Astrocyte (in vitro differentiated cells and primary cell): ENCODE data around the gene PRDM11. TPM values are rescaled to one million over a fixed set of nuclear protein-coding genes. Genes with fewer than 3 reads are reported as not detected.

Source experiments
- DNase-seq: peaks from one replicate; pipeline ENCODE4 v3.0.0-alpha.2; 2010; ENCODE audit warnings: low read depth
- FAIRE-seq: peaks from 2 replicates; lab custom pipeline; 2011; peaks lifted over from hg19 to GRCh38; lab: Jason Lieb, UNC
- H2AFZ ChIP-seq: 2 replicates; pipeline ENCODE4 v1.6.0; 2012; ENCODE audit warnings: low read depth, low read length, inconsistent platforms
- H3K27ac ChIP-seq: 2 replicates; pipeline ENCODE4 v1.5.1; 2011; ENCODE audit warnings: low read depth, low read length, inconsistent platforms
- H3K27me3 ChIP-seq: 2 replicates; pipeline ENCODE4 v1.6.0; 2011; ENCODE audit warnings: low read length, inconsistent platforms; ENCODE audit not compliant: insufficient read depth
- H3K36me3 ChIP-seq: 2 replicates; pipeline ENCODE4 v1.5.1; 2011; ENCODE audit warnings: low read length, inconsistent platforms; ENCODE audit not compliant: insufficient read depth
- H3K4me1 ChIP-seq: 2 replicates; pipeline ENCODE4 v1.5.1; 2011; ENCODE audit warnings: low read length, inconsistent platforms; ENCODE audit not compliant: insufficient read depth
- H3K4me2 ChIP-seq: 2 replicates; pipeline ENCODE4 v1.6.0; 2012; ENCODE audit warnings: low read length, inconsistent platforms
- H3K4me3 ChIP-seq: 2 replicates; pipeline ENCODE4 v1.5.1; 2011; ENCODE audit warnings: low read depth, mild to moderate bottlenecking, low read length, inconsistent platforms; ENCODE audit not compliant: insufficient read depth
- H3K79me2 ChIP-seq: 2 replicates; pipeline ENCODE4 v1.6.0; 2012; ENCODE audit warnings: mild to moderate bottlenecking, low read length, inconsistent platforms; ENCODE audit not compliant: insufficient read depth
- H3K9ac ChIP-seq: 2 replicates; pipeline ENCODE4 v1.6.0; 2012; ENCODE audit warnings: mild to moderate bottlenecking, low read length, inconsistent platforms
- H3K9me3 ChIP-seq: 2 replicates; pipeline ENCODE4 v1.5.1; 2012; ENCODE audit warnings: low read depth, mild to moderate bottlenecking, low read length, inconsistent platforms; ENCODE audit not compliant: insufficient read depth
- H4K20me1 ChIP-seq: 2 replicates; pipeline ENCODE4 v1.6.0; 2012; ENCODE audit warnings: low read length, inconsistent platforms; ENCODE audit not compliant: insufficient read depth
- H3K27ac Mint-ChIP-seq: one replicate; pipeline ENCODE4 v1.8.0; 2021; ENCODE audit warnings: mild to moderate bottlenecking, mixed read lengths; ENCODE audit not compliant: unreplicated experiment
- H3K27me3 Mint-ChIP-seq: one replicate; pipeline ENCODE4 v1.8.0; 2021; ENCODE audit warnings: low read depth, mixed read lengths; ENCODE audit not compliant: unreplicated experiment
- H3K36me3 Mint-ChIP-seq: one replicate; pipeline ENCODE4 v1.8.0; 2021; ENCODE audit warnings: low read depth, mixed read lengths; ENCODE audit not compliant: unreplicated experiment
- H3K4me1 Mint-ChIP-seq: one replicate; pipeline ENCODE4 v1.8.0; 2021; ENCODE audit warnings: low read depth, mixed read lengths; ENCODE audit not compliant: unreplicated experiment
- H3K4me3 Mint-ChIP-seq: one replicate; pipeline ENCODE4 v1.8.0; 2021; ENCODE audit warnings: mild to moderate bottlenecking, moderate library complexity, mixed read lengths; ENCODE audit not compliant: unreplicated experiment
- H3K9me3 Mint-ChIP-seq: one replicate; pipeline ENCODE4 v1.8.0; 2021; ENCODE audit warnings: mild to moderate bottlenecking, mixed read lengths; ENCODE audit not compliant: unreplicated experiment
- CTCF ChIP-seq: IDR thresholded peaks from 2 replicates; pipeline ENCODE4 v1.5.1; 2011; ENCODE audit warnings: low read depth, mild to moderate bottlenecking, inconsistent platforms, low read length, moderate library complexity; ENCODE audit not compliant: insufficient read depth
- EZH2 ChIP-seq: IDR thresholded peaks from 2 replicates; pipeline ENCODE4 v1.6.1; 2012; ENCODE audit warnings: mild to moderate bottlenecking, low read length, inconsistent platforms; ENCODE audit not compliant: insufficient read depth
- total RNA-seq: library from RNA; stranded (reverse); gene quantifications from 2 replicates; pipeline ENCODE4 v1.2.1, GENCODE V29; 2021

PRDM11 gene
- total RNA-seq, 1 donor from 2014 or later = 9.1 TPM

GRCh38 chr11:45155058-45155551 lies 8.7 kb downstream of the PRDM11 start:
- peaks cover 2% of the 10 kb centered on the region for H3K36me3 Mint-ChIP-seq
- DNase-seq (no peak), FAIRE-seq (no peak)
- Histone ChIP-seq H3K27ac (no peak overlapping the region), H3K9me3 (no peaks in the 10 kb centered on the region), H3K27me3 (no peaks in the 10 kb centered on the region), H3K4me1 (no peaks in the 10 kb centered on the region), H2AFZ (no peak overlapping the region), H3K36me3 (no peaks in the 10 kb centered on the region), H4K20me1 (peaks cover 93% of the 10 kb centered on the region), H3K4me2 (no peak overlapping the region), H3K79me2 (peaks cover 29% of the 10 kb centered on the region), H3K9ac (no peak overlapping the region), H3K4me3 (no peak overlapping the region)
- no peak overlapping the region for H3K4me3 Mint-ChIP-seq
- H3K4me1 Mint-ChIP-seq = peaks cover 22% of the 10 kb centered on the region
- no peak for TF ChIP-seq EZH2
- TF ChIP-seq CTCF = no peak
- no peaks in the 10 kb centered on the region for H3K9me3 Mint-ChIP-seq
- H3K27me3 Mint-ChIP-seq = peaks cover 8% of the 10 kb centered on the region
- no peak overlapping the region for H3K27ac Mint-ChIP-seq

- FAIRE-seq = no peak
Observed at GRCh38 chr11:45155627-45156180, 9.3 kb downstream of the PRDM11 start.

More at GRCh38 chr11:45155627-45156180, 9.3 kb downstream of the PRDM11 start:
- Histone ChIP-seq H3K79me2 (peaks cover 23% of the 10 kb centered on the region), H4K20me1 (peaks cover 92% of the 10 kb centered on the region), H3K27me3 (no peaks in the 10 kb centered on the region), H3K4me2 (no peak overlapping the region), H3K4me3 (no peak overlapping the region), H3K9me3 (no peaks in the 10 kb centered on the region), H2AFZ (no peak overlapping the region), H3K9ac (no peak overlapping the region), H3K4me1 (no peaks in the 10 kb centered on the region), H3K27ac (no peak overlapping the region), H3K36me3 (no peaks in the 10 kb centered on the region)
- no peak for TF ChIP-seq EZH2
- TF ChIP-seq CTCF = no peak
- Mint-ChIP-seq H3K27ac (no peak overlapping the region), H3K27me3 (peaks cover 8% of the 10 kb centered on the region), H3K4me1 (peaks cover 22% of the 10 kb centered on the region), H3K9me3 (no peaks in the 10 kb centered on the region), H3K36me3 (peaks cover 2% of the 10 kb centered on the region), H3K4me3 (no peak overlapping the region)
- DNase-seq = no peak
